ENCODE results near the gene PTGER1. TPM values are rescaled to one million over a fixed set of nuclear protein-coding genes. Genes with fewer than 3 reads are reported as not detected.
A peak's percentile ranks its signal among the peaks of the same experiment; 100 is the strongest.

PTGER1 gene
- total and polyA plus RNA-seq, 9 of the 15 experiments (the other 6 are each of a cell fraction or from before 2014, with no cell fraction given): 0.06 to 0.36 (median 0.31) TPM; not detected in 5

DNA sequence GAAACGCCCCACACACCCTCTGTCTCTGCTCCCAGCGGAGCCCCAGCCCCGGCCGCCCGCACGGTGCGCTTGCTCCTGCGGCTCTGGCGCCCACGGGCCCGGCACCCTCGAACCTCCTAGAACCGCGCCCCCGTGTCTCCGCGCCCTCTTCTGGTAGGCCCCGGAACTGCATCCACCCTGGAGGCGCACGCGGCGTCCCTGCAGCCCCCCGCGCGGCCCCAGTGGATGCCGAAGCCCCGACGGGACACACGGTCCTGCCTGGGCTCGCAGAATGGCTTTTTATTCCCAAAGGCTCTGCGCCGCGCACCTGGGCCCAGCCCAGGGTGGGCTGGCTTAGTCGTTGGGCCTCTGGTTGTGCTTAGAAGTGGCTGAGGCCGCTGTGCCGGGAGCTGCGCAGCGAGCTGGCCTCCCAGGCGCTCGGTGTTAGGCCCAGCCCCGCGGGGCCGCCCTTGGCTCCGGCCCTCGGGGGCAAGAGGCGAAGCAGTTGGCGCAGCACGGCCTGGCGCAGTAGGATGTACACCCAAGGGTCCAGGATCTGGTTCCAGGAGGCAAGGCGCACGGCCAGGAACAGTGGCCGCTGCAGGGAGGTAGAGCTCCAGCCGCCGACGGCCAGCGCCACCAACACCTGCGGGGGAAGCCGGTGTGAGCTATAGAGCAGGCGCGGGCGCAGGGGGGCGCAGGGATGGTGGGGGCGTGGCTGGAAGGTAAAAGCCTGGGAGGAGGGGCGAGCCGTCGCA, 2.8 kb downstream of the PTGER1 start (continued):
- TF ChIP-seq, protein P1, sequence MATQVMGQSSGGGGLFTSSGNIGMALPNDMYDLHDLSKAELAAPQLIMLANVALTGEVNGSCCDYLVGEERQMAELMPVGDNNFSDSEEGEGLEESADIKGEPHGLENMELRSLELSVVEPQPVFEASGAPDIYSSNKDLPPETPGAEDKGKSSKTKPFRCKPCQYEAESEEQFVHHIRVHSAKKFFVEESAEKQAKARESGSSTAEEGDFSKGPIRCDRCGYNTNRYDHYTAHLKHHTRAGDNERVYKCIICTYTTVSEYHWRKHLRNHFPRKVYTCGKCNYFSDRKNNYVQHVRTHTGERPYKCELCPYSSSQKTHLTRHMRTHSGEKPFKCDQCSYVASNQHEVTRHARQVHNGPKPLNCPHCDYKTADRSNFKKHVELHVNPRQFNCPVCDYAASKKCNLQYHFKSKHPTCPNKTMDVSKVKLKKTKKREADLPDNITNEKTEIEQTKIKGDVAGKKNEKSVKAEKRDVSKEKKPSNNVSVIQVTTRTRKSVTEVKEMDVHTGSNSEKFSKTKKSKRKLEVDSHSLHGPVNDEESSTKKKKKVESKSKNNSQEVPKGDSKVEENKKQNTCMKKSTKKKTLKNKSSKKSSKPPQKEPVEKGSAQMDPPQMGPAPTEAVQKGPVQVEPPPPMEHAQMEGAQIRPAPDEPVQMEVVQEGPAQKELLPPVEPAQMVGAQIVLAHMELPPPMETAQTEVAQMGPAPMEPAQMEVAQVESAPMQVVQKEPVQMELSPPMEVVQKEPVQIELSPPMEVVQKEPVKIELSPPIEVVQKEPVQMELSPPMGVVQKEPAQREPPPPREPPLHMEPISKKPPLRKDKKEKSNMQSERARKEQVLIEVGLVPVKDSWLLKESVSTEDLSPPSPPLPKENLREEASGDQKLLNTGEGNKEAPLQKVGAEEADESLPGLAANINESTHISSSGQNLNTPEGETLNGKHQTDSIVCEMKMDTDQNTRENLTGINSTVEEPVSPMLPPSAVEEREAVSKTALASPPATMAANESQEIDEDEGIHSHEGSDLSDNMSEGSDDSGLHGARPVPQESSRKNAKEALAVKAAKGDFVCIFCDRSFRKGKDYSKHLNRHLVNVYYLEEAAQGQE (IDR thresholded peaks at IDR 0.05; ENCODE audit: borderline replicate concordance): peak; percentile 55; the same call in 1 of the 2 replicates
- TF ChIP-seq, protein P1 (CRISPR knock-in tag; IDR thresholded peaks at IDR 0.05; ENCODE audit: low read depth): no peak; the same call in none of the 2 replicates
- TF ChIP-seq HMGN3 (IDR thresholded peaks at IDR 0.05; ENCODE audit: borderline replicate concordance, extremely low read depth, insufficient read length, low read depth, low read length) (peak; percentile 74), KDM2B (CRISPR knock-in tag; IDR thresholded peaks at IDR 0.05) (peak; percentile 46), POLR2B (IDR thresholded peaks at IDR 0.05; ENCODE audit: low read depth, partially characterized antibody) (peak; percentile 36), ZNF253 (CRISPR knock-in tag; conservative IDR thresholded peaks at IDR 0.05) (no peak), RBM39 (optimal IDR thresholded peaks at IDR 0.05; ENCODE audit: low read depth, low read length) (no peak), POLR2A (conservative IDR thresholded peaks at IDR 0.05) (peak; percentile 55), RHOXF2B (CRISPR knock-in tag; conservative IDR thresholded peaks at IDR 0.05) (no peak), DIDO1 (tag; IDR thresholded peaks at IDR 0.05; ENCODE audit: low read depth) (no peak), CTBP1 (IDR thresholded peaks at IDR 0.05; ENCODE audit: borderline replicate concordance) (peak; percentile 71)
- TF ChIP-seq, protein P2, sequence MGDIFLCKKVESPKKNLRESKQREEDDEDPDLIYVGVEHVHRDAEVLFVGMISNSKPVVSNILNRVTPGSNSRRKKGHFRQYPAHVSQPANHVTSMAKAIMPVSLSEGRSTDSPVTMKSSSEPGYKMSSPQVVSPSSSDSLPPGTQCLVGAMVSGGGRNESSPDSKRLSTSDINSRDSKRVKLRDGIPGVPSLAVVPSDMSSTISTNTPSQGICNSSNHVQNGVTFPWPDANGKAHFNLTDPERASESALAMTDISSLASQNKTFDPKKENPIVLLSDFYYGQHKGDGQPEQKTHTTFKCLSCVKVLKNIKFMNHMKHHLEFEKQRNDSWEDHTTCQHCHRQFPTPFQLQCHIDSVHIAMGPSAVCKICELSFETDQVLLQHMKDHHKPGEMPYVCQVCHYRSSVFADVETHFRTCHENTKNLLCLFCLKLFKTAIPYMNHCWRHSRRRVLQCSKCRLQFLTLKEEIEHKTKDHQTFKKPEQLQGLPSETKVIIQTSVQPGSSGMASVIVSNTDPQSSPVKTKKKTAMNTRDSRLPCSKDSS (IDR thresholded peaks at IDR 0.05; ENCODE audit: low read depth, partially characterized antibody): no peak
- TF ChIP-seq, protein P3, sequence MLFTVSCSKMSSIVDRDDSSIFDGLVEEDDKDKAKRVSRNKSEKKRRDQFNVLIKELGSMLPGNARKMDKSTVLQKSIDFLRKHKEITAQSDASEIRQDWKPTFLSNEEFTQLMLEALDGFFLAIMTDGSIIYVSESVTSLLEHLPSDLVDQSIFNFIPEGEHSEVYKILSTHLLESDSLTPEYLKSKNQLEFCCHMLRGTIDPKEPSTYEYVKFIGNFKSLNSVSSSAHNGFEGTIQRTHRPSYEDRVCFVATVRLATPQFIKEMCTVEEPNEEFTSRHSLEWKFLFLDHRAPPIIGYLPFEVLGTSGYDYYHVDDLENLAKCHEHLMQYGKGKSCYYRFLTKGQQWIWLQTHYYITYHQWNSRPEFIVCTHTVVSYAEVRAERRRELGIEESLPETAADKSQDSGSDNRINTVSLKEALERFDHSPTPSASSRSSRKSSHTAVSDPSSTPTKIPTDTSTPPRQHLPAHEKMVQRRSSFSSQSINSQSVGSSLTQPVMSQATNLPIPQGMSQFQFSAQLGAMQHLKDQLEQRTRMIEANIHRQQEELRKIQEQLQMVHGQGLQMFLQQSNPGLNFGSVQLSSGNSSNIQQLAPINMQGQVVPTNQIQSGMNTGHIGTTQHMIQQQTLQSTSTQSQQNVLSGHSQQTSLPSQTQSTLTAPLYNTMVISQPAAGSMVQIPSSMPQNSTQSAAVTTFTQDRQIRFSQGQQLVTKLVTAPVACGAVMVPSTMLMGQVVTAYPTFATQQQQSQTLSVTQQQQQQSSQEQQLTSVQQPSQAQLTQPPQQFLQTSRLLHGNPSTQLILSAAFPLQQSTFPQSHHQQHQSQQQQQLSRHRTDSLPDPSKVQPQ (CRISPR knock-in tag; IDR thresholded peaks at IDR 0.05; ENCODE audit: borderline replicate concordance): no peak
- TF ChIP-seq, protein P4, sequence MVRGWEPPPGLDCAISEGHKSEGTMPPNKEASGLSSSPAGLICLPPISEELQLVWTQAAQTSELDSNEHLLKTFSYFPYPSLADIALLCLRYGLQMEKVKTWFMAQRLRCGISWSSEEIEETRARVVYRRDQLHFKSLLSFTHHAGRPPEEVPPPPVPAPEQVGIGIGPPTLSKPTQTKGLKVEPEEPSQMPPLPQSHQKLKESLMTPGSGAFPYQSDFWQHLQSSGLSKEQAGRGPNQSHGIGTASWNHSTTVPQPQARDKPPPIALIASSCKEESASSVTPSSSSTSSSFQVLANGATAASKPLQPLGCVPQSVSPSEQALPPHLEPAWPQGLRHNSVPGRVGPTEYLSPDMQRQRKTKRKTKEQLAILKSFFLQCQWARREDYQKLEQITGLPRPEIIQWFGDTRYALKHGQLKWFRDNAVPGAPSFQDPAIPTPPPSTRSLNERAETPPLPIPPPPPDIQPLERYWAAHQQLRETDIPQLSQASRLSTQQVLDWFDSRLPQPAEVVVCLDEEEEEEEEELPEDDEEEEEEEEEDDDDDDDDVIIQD (CRISPR knock-in tag; IDR thresholded peaks at IDR 0.05): 0 out of 2 replicates have a peak, but pooled peaks have one; percentile 44
